Choroid plexus epithelial cell (primary cell): Measurements from ENCODE around the gene MUS81.

Experiments
- DNase-seq: peaks from one replicate; pipeline ENCODE4 v3.0.0-alpha.2; 2010; ENCODE audit warnings: low read depth
- H3K4me3 ChIP-seq: 2 replicates; pipeline ENCODE4 v1.5.1; 2011; ENCODE audit warnings: low read depth, mild to moderate bottlenecking, control low read depth, low read length, moderate library complexity
- TF ChIP-seq, protein P1 (sequence below): conservative IDR thresholded peaks from 2 replicates; pipeline ENCODE4 v1.5.1; 2011; ENCODE audit warnings: low read depth, mild to moderate bottlenecking, control low read depth, inconsistent platforms, low read length, moderate library complexity

Gene MUS81, protein sequence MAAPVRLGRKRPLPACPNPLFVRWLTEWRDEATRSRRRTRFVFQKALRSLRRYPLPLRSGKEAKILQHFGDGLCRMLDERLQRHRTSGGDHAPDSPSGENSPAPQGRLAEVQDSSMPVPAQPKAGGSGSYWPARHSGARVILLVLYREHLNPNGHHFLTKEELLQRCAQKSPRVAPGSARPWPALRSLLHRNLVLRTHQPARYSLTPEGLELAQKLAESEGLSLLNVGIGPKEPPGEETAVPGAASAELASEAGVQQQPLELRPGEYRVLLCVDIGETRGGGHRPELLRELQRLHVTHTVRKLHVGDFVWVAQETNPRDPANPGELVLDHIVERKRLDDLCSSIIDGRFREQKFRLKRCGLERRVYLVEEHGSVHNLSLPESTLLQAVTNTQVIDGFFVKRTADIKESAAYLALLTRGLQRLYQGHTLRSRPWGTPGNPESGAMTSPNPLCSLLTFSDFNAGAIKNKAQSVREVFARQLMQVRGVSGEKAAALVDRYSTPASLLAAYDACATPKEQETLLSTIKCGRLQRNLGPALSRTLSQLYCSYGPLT

DNA sequence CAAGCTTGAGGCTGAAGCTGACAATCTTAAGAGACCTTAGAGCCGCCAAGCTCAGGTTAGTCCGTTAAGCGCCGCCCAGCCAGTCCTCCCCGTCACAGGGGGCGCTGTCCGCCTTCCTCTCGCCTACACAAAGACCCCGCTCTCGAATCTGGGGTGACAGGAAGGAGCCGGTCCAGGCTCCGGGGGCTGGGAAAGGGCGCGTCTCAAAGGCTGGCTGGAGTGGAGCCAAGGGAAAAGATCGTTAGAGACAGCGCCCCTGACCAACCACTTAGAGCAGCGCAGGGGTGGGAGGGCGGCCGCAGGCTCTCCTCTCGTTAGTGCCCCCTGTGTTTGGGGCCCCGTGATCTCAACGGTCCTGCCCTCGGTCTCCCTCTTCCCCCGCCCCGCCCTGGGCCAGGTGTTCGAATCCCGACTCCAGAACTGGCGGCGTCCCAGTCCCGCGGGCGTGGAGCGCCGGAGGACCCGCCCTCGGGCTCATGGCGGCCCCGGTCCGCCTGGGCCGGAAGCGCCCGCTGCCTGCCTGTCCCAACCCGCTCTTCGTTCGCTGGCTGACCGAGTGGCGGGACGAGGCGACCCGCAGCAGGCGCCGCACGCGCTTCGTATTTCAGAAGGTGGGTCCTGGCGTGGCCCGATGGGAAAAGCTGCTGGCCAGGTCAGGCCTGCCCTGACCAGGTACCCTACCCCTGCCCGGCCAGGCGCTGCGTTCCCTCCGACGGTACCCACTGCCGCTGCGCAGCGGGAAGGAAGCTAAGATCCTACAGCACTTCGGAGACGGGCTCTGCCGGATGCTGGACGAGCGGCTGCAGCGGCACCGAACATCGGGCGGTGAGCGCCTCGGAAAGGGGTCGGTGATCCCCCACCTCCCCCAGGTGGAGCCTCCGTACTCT, at the start of gene MUS81:
TSS of gene MUS81 (plus strand) at position 156 of the 887 bp plus-strand sequence. CDS start at position 477, 321 bp downstream.
- peak within 1 kb of the TSS; percentile 95 for H3K4me3 ChIP-seq
- DNase-seq, result peak; percentile 99
- TF ChIP-seq, protein P1, sequence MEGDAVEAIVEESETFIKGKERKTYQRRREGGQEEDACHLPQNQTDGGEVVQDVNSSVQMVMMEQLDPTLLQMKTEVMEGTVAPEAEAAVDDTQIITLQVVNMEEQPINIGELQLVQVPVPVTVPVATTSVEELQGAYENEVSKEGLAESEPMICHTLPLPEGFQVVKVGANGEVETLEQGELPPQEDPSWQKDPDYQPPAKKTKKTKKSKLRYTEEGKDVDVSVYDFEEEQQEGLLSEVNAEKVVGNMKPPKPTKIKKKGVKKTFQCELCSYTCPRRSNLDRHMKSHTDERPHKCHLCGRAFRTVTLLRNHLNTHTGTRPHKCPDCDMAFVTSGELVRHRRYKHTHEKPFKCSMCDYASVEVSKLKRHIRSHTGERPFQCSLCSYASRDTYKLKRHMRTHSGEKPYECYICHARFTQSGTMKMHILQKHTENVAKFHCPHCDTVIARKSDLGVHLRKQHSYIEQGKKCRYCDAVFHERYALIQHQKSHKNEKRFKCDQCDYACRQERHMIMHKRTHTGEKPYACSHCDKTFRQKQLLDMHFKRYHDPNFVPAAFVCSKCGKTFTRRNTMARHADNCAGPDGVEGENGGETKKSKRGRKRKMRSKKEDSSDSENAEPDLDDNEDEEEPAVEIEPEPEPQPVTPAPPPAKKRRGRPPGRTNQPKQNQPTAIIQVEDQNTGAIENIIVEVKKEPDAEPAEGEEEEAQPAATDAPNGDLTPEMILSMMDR, result peak; percentile 85

DNA sequence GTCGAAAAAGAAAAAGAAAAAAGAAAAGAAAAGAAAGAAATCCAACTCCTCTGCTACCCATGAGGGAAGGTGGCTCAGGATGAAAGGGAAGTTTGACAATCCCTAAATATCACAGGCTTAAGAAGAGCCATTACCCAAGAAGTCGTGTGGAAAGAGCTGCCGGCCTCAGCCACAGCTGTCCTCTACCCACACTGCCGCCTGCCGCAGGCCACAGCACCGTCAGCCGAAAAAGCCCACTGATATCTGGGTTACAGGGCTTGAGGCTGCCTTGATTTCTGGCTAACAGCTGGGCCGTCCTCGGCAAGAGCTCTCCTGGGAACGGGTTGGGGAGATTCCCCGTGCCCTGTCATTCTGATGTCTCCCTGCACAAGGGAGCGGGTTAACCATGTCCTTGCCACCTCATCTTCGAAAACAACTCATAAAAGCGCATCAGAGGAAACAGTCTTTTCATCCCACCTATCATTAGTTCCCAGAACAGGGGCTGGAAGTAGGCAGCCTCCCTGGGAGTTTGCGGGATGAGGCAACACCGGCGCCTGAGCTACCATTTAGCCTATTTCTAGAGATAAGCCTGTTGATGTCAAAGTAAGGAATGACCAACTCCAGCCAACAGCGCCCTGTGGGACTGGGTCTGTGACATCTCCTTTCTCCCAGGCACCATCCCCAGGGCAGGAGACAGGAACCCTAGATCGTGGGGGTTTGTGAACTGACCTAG, 48.3 kb upstream of the MUS81 start:
- TF ChIP-seq, protein P1, result no peak
- H3K4me3 ChIP-seq, result no peak overlapping the region
- DNase-seq, result no peak

DNA sequence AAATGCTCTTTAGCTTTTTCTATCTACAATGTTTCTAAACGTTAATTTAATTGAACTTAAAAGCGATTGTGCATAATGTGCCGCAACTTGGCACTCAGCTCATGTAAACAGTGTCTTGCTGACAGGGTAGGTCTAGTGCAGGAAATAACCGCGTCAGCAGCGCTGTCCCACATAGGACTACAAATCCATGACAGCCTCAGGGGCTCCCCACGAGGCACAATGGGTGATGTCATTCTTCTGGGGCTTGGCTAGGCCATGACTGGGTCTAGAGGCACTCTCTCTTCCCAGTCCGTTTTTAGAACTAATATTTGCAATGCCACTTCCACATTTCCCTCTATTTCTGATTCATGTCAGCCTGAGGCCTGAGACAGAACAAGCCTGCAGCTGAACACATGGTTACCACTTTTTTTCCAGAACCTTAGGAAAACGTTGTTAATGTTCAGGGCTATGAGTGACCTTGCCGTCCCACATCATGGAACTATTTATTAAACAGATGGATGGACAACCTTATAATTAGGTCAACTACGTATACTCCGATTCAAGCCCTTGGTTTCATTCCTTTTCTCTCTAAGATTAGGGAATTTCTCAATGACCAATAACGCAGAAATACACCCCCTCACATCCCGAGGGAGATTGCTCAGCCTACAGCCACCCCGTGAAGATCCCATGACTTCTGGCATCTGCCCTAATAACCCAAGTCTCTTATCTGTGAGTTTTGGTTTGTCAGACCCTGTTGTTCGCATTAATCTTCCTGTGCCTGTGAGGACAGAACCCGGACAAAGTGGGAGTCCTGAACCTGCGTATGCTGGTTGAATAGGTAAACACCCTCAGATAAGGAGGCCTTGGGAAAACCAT, 45.9 kb upstream of the MUS81 start:
- no peak overlapping the region for H3K4me3 ChIP-seq
- peak; percentile 22 for DNase-seq
- TF ChIP-seq, protein P1, result no peak

DNA sequence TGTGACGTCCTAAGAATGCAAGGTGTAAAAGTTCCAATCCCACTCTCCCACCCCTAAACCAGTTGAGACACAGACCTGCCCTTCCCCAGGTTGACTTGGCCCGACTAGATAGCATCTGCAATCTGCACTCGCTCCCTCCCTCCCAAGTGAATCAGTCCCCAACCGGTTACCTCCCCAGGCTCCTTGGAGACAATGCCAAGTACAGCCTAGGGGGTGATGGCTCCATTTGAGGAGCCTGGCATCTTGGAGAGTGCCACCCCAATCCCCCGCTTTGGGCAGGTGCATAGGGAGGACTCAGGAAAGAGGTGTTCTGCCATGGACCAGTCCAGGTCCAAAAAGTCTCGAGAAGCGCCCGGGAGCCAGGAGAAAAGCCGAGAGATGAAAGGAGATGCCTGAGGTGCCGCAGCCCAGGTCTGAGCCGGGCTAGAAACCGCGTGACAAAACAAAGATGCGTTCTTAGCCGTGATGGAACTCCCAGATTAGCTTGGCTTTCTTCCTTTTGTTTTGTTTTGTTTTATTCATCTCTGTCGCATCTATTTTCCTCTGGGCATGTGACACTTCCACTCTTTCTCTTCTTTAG, 45.2 kb upstream of the MUS81 start:
- H3K4me3 ChIP-seq, result no peak overlapping the region
- DNase-seq, result no peak
- TF ChIP-seq, protein P1, result no peak

DNA sequence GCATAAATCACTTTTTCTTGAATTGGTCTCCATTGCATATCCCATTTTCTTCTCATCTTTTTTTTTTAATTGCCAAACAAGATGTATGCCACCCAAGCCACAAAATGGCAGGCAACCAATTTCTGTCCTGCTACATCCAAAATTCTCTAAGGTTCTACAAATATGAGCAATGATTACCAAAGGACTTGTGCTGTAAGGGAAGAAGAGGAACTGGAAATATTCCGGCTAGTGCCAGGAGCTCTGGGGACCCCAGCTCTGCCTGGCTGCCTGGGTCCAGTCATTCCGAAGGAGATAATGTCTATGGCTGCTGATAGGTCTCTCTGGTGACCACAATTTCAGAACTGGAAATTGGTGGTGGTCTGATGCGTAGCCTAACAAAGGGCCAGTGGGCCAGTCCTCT, 43.5 kb upstream of the MUS81 start:
- TF ChIP-seq, protein P1, result no peak
- no peak for DNase-seq
- H3K4me3 ChIP-seq, result no peak overlapping the region
